DMS 273 treated with DMSO at 0.1 percent for 48 hours (cell line): ENCODE results near the gene DUSP22.

Experiments
- DNase-seq: peaks from one replicate; lab custom pipeline; 2025; lab: John Stamatoyannopoulos, UW

Gene DUSP22

GRCh38 chr6:296151-297122, 4.2 kb downstream of the DUSP22 start:
- DNase-seq = no peak

- no peak for DNase-seq
Measured at GRCh38 chr6:297571-298232, 5.4 kb downstream of the DUSP22 start.

GRCh38 chr6:298233-299103, 6.2 kb downstream of the DUSP22 start:
- DNase-seq = no peak

- no peak for DNase-seq
Measured at GRCh38 chr6:299104-299980, 7.1 kb downstream of the DUSP22 start.

- no peak for DNase-seq
Measured at GRCh38 chr6:300026-300425, 7.7 kb downstream of the DUSP22 start.

GRCh38 chr6:300494-301198, 8.4 kb downstream of the DUSP22 start:
- DNase-seq = no peak

- DNase-seq = no peak
Measured at GRCh38 chr6:301526-301925, 9.2 kb downstream of the DUSP22 start.

- DNase-seq = no peak
Measured at GRCh38 chr6:301929-302705, 9.8 kb downstream of the DUSP22 start.

GRCh38 chr6:302760-303159, 10.5 kb downstream of the DUSP22 start:
- no peak for DNase-seq

- DNase-seq = no peak
Measured at GRCh38 chr6:303263-303662, 11.0 kb downstream of the DUSP22 start.

GRCh38 chr6:303948-304558, 11.8 kb downstream of the DUSP22 start:
- DNase-seq = no peak

- no peak for DNase-seq
Measured at GRCh38 chr6:304833-305370, 12.6 kb downstream of the DUSP22 start.

- DNase-seq = no peak
Measured at GRCh38 chr6:305371-306206, 13.3 kb downstream of the DUSP22 start.

GRCh38 chr6:306641-307061, 14.4 kb downstream of the DUSP22 start:
- DNase-seq = no peak

GRCh38 chr6:307065-307814, 15.0 kb downstream of the DUSP22 start:
- no peak for DNase-seq

- DNase-seq = no peak
Measured at GRCh38 chr6:307874-308273, 15.6 kb downstream of the DUSP22 start.

- no peak for DNase-seq
Measured at GRCh38 chr6:308307-308706, 16.0 kb downstream of the DUSP22 start.
